ENCODE results near the gene GJB4. TPM values are rescaled to one million over a fixed set of nuclear protein-coding genes. Genes with fewer than 3 reads are reported as not detected.

The GJB4 gene
- total RNA-seq, 1 donor = not detected

GRCh38 chr1:34787461-34788420, 28.2 kb downstream of the GJB4 start:
- peak; percentile 84 for DNase-seq (ENCODE audit: insufficient read length, low spot score, missing footprints)
- Histone ChIP-seq H3K79me2 (ENCODE audit: insufficient read depth, low read length) (no peaks in the 10 kb centered on the region), H4K20me1 (ENCODE audit: insufficient read depth, low read length) (no peaks in the 10 kb centered on the region), H2AFZ (ENCODE audit: low read length) (no peak overlapping the region), H3K4me2 (ENCODE audit: insufficient read depth, low read length) (no peak overlapping the region), H3K4me1 (ENCODE audit: insufficient read depth, low read length) (peaks cover 8% of the 10 kb centered on the region), H3K36me3 (ENCODE audit: insufficient read depth, low read length) (no peaks in the 10 kb centered on the region), H3K27me3 (ENCODE audit: insufficient read depth, low read length) (peaks cover 7% of the 10 kb centered on the region), H3K27ac (ENCODE audit: low read depth, low read length) (no peak overlapping the region), H3K4me3 (ENCODE audit: insufficient read depth, low read length) (no peak overlapping the region), H3K9me3 (ENCODE audit: low read depth, low read length) (no peaks in the 10 kb centered on the region)
- peak; percentile 44 for TF ChIP-seq CTCF (IDR thresholded peaks at IDR 0.05; ENCODE audit: extremely low read depth, low read depth, low read length)

- Histone ChIP-seq H3K4me3 (ENCODE audit: insufficient read depth, low read length) (no peak overlapping the region), H3K36me3 (ENCODE audit: insufficient read depth, low read length) (no peaks in the 10 kb centered on the region), H3K4me2 (ENCODE audit: insufficient read depth, low read length) (no peak overlapping the region), H3K9me3 (ENCODE audit: low read depth, low read length) (no peaks in the 10 kb centered on the region), H3K79me2 (ENCODE audit: insufficient read depth, low read length) (no peaks in the 10 kb centered on the region), H4K20me1 (ENCODE audit: insufficient read depth, low read length) (no peaks in the 10 kb centered on the region), H2AFZ (ENCODE audit: low read length) (no peak overlapping the region), H3K27me3 (ENCODE audit: insufficient read depth, low read length) (peaks cover 15% of the 10 kb centered on the region), H3K27ac (ENCODE audit: low read depth, low read length) (no peak overlapping the region), H3K4me1 (ENCODE audit: insufficient read depth, low read length) (peaks cover 8% of the 10 kb centered on the region)
- TF ChIP-seq CTCF (IDR thresholded peaks at IDR 0.05; ENCODE audit: extremely low read depth, low read depth, low read length) = no peak
- DNase-seq (ENCODE audit: insufficient read length, low spot score, missing footprints) = peak; percentile 93
Measured at GRCh38 chr1:34790985-34791384, 31.4 kb downstream of the GJB4 start.

GRCh38 chr1:34792424-34792823, 32.9 kb downstream of the GJB4 start:
- peaks cover 8% of the 10 kb centered on the region for H3K4me1 ChIP-seq (ENCODE audit: insufficient read depth, low read length)
- H3K4me2 ChIP-seq (ENCODE audit: insufficient read depth, low read length) = no peak overlapping the region
- H4K20me1 ChIP-seq (ENCODE audit: insufficient read depth, low read length) = no peaks in the 10 kb centered on the region
- no peak overlapping the region for H3K27ac ChIP-seq (ENCODE audit: low read depth, low read length)
- DNase-seq (ENCODE audit: insufficient read length, low spot score, missing footprints) = no peak
- no peaks in the 10 kb centered on the region for H3K79me2 ChIP-seq (ENCODE audit: insufficient read depth, low read length)
- H3K36me3 ChIP-seq (ENCODE audit: insufficient read depth, low read length) = no peaks in the 10 kb centered on the region
- TF ChIP-seq CTCF (IDR thresholded peaks at IDR 0.05; ENCODE audit: extremely low read depth, low read depth, low read length) = no peak
- no peak overlapping the region for H3K4me3 ChIP-seq (ENCODE audit: insufficient read depth, low read length)
- H3K27me3 ChIP-seq (ENCODE audit: insufficient read depth, low read length) = peaks cover 15% of the 10 kb centered on the region
- H2AFZ ChIP-seq (ENCODE audit: low read length) = no peak overlapping the region
- no peaks in the 10 kb centered on the region for H3K9me3 ChIP-seq (ENCODE audit: low read depth, low read length)
